NOMO-1 treated with DMSO at 0.1 percent for 48 hours (cell line): ENCODE results near the gene CELSR1.

Source experiments
- DNase-seq: peaks from one replicate; lab custom pipeline; 2025; ENCODE audit not compliant: unreplicated experiment; lab: John Stamatoyannopoulos, UW

Gene CELSR1

GRCh38 chr22:46462726-46463371 lies 74.6 kb downstream of the CELSR1 start:
- peak; percentile 28 for DNase-seq

DNA sequence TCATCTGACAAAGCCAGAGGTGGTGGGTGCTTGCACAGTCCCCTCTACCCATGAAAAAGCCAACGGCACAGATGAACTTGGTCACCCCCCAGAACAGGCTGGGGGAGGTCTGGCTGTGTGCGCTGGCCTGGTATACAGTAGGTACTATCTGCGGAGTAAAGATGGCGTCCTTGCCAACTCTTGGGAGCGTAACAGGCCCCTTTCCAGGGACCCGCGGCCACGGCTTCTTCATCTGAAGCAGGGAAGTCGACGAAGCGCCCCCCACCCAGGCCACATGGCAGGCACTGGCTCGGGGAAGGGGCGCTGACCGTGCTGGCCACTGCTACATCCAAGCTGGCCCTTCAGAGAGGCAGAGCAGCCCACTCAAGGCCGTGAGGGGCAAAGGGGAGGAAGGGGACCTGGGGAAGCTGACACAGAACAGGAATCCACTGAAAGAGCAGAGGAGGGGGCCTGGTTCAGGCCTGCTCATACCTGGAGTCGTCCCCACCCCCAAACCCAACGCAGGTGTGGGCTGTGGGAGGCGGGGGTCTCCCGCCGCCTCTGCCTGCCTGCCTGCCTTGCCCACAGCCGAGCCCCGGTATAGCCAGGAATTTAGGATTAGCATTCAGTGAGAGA lies 75.7 kb downstream of the CELSR1 start:
- no peak for DNase-seq

GRCh38 chr22:46460857-46461256 lies 76.6 kb downstream of the CELSR1 start:
- no peak for DNase-seq

DNA sequence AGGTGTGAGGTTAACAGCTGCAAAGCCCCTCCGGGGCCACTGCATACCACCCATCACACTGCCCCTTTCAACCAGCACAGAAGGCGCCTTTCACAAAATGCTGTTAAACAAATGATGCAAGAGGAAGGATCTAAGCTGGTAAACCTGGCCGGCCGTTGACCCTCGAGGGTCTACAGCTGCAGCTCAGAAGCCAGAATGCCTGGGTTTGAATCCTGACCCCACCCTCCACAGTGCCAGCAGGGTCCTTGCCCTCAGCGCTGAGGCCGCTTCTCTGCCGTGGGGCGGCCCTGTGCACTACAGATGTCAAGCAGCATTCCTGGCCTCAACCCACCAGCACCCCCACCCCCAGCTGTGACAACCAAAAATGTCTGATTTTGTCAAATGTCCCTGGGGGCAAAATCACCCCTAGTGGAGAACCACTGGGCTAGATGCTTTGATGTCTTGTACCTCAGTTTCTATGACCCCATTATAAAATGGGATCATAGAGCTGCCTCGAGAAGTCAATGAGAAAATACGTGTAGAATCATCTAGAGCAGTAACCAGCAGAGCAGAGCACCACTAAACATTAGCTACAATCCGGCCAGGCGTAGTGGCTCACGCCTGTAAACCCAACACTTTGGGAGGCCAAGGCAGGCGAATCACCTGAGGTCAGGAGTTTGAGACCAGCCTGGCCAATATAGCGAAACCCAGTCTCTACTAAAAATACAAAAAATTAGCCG lies 77.9 kb downstream of the CELSR1 start:
- DNase-seq: no peak

DNA sequence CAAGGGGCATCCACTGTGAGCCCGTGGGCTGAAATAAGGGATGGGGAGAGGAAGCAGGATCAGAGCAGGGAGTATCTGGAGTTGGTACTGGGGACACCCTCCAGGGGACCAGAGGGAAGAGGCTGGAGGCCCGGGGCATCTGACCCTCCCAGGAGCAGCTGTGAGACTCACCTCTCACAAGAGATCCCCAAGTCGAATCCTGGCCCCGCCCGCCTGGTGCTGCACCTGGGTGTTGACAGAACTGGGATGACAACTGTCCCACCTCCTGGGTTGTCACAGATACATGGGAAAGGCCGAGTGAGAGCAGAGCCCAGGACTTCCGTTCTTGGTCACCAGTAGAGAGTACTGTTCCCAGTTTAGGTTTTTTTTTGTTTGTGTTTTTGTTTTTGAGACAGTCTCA lies 78.9 kb downstream of the CELSR1 start:
- DNase-seq: no peak

GRCh38 chr22:46457502-46458488 lies 79.6 kb downstream of the CELSR1 start:
- no peak for DNase-seq

DNA sequence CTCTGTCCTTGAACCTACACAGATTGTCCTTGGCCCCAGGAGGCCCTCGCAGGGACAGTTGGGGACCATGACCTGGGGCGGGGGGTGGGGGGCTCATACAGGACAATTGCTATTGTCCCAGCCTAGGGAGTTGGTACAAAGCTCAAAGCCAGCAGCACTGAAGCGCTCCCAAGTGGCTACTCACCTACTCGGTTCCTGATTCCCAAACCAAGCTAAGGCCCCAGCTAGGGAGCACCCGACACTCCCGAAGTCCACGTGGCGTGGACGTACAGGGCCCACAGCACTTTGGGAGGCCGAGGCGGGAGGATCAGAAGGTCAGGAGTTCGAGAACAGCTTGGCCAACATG lies 80.6 kb downstream of the CELSR1 start:
- DNase-seq: no peak

DNA sequence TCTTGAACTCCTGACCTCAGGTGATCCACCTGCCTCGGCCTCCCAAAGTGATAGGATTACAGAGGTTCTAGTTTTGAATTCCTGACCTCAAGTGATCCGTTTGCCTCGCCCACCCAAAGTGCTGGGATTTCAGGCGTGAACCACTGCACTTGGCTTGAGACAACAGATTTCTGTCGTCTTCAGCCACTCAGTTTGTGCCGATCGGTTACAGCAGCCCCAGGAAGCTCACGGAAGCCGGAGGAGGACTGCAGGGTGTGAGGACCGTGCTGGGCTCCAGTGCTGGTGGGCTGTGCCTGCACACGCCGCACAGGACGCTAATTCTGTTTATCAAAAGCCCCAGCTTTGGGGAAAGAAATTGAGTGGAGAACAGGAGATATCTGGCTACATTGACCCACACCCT lies 82.0 kb downstream of the CELSR1 start:
- no peak for DNase-seq

DNA sequence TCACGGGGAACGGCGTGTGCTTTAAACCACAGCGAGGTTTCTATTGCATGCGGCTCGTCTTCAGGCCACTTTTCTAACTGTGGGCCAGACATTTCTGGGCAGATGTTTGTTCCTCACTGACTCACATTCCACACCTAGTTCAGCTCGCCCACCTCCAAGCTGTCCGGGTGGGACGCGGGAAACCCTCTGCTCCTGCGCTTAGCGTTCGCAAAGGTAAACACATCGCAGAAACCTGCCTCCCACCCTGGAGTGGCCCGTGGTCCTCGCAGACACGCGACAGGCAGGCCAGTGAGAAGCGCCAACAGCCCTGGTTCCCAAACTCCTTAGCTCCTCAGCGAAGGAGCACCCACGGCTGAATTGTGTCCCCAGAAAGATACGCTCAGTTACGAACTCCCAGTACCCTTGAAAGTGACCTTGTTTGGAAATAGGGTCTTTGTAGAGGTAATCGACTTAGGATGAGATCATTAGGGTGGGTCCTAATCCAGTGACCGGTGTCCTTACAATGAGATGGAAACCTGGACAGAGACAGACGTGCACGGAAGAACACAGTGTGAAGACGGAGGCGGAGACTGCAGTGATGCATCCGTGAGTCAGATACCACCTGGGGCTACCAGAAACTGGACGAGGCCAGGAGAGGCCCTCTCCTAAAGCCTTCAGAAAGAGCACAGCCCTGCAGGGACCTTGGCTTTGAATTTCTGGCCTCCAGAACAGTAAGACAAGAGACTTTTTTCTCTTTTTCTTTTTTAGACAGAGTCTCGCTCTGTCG lies 82.7 kb downstream of the CELSR1 start:
- no peak for DNase-seq

DNA sequence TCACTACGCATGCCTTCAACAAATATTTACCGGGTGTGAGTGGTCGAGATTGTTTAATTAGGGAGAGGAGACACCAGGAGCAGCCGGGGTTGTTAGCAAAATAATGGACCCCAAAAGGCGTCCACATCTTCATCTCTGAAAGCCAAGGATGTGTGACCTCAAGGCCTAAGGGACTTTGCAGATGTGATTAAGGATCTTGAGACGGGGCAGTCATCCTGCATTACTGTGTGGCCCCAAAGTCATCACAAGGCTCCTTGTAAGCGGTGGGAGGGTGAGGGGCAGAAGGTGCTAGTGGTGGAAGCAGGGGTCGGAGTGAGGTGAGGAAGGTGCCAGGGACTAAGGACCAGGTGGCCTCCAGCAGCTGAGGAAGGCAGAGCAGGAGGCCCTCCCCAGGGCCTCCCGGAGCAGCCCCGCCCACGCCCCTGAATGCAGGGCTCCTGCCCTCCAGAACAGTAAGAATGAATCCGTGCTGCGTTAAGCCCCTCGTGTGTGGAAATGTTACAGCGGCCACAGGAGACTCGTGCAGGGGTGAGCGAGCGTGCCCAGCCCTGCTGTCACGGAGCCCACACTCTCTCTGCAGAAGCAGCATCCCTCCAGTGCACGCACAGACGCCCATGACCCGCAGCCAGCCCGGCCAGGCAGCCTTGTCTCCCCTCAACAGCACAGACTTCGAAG lies 83.5 kb downstream of the CELSR1 start:
- no peak for DNase-seq

GRCh38 chr22:46453006-46453828 lies 84.2 kb downstream of the CELSR1 start:
- DNase-seq: no peak

DNA sequence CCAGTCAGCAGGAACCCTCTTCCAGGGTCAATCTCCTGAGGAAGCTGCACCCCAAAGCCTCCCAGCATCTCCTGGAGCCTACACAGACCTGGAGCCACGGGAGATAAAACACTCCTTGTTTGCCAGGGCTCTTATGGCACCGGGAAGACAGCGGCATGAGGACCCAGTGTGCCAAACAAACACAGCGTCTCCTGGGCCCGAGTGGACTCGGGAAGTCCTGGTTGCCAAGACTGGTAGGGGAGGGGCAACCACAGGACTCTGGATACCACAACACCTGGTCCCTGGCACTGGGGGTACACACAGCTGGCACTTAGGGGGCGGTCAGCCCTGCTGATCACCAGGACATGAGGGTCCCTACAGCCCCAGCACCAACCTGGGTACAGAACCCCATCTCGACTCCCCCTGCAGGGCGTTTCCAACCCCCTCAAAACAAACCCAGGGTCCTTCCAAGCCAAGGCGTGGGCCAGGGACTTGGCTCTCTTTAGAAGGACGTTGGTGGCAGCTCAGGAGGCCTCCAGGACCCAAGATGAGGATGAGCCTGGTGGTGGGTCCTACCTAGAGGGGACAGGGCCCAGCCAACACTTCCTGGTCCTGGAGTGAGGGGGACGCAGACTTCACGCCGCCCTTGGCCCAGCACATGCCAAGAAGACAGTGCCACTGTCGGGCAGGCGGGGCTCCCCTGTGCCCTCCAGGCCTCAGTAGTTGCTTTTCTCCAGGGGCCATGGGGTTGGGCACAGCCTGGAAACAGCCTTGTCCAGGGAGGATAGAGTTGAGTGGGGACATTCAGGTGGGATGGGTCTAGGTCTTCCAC lies 85.0 kb downstream of the CELSR1 start:
- DNase-seq: no peak

DNA sequence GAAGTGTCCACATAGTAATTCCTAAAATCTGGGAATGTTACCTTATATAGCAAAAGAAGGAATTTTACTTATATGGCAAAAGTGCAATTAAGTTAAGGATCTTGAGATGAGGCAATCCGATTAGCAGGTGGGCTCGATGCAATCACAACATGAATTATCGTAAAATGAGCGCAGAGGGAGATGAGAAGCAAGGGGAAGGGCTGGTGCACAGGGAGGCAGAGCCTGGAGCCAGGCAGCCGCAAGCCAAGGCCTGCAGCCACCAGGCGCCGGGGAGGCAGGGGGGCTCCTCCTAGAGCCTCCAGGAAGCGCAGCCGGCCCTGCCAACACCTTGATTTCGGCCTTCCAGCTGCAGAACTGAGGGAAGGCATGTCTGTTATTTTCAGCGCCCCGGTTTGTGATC lies 85.7 kb downstream of the CELSR1 start:
- no peak for DNase-seq

DNA sequence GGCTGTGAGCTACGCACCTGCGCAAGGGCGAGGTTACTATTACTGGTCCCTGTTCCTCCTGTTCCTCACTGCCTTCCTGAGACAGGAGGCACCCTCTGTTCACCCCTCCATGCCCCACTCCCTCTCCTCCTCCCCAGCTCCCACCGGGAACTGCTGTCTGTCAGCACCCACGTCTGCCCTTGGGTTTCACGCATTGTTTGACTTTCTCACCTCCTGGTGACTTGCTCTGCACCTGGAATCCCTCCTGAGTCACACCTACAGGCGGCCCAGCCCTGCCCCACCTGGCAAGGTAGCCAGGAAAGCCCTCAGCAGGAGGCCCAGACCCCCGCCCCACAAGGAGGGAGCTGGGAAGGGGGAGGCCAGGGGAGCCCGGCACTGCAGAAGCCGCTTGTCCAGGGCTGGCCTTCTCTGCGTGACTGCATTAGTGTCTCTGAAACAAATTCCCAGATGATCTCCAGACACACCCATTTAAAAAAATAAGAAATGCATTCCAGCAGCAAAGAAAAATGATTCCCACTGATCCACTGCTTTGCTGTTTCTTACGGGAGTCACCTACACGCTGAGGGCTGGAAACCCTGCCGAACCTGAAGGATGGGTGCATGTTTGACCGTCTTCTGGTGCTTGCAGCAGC lies 86.4 kb downstream of the CELSR1 start:
- DNase-seq: no peak

DNA sequence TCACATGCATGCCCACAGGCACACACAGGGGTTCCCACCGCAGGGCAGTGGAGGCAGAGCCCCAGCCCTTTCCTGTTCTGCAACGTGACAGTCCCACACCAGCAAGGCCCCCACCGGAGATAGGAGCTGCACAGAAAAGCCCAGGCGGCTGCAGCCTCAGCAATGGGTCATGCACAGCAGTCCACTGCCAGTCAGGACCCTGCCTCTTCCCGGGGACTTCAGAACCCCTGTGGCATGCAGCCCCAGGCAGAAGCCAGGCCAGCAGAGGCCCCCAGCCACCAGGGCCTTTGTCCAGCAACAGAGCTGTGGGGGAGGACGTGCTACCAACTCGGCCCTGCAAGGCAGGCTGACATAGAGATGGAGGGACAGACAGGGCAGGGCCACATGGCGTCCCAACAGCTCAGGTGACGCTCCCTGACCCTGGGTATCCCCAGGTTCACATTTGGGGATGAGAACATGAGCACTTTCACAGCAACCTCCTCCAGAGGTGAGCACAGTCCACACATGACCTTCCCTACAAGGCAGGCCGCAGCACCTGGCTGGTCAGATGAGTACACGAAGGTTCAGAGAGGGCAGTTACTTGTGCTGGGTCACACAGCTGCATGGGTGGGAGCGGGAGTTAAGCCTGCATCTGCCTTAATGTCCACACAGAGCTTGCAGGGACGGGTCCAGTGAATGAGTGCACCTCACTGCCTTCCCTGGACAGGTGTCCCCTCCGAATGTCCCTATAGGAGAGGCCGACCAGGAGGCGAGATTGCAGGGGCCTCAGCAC lies 87.3 kb downstream of the CELSR1 start:
- DNase-seq: no peak

- DNase-seq: no peak
Measured at GRCh38 chr22:46449116-46449691, 88.2 kb downstream of the CELSR1 start.

DNA sequence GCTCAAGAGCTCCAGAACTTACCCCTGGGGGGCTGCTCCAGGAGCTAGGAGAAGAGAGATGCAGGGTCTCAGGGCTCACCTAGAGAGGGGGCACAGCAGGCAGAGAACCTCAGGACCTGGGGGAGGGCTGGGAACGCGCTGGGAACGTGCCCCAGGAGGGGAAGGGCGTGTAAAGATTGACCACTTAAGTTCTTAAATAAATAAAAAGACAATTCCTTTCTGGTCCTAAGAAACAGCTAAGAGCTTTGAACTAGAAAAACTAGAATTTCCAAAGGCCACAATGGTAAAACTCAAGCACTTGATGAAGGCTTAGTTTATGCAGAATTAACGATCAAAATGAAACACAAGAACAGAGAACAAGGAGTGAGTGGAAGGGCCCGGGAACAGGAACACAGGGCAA lies 89.1 kb downstream of the CELSR1 start:
- no peak for DNase-seq
